ENCODE results near the gene AGAP6.
"Not testable (repeated sequence)": the region's sequence is repeated elsewhere in the genome, so short reads cannot be mapped to it uniquely, and the experiment has no call there.

The AGAP6 gene

DNA sequence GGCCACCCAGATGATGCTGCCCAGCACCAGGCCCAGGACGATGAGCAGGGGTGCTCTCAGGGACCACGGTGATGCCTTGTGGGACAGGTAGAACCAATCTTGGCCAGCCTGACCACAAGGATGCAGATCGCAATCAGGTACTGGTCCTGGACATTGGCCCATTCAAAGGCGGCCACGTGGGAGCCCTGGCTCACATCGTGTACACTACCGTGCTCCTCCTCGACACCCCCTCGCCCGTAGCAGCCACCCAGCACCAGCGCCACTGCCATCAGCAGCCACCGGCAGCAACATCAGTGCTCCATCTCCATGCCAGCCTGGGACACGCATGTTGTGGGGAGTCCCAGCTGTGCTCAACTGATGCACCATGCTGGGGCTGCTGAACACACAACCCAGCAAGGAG lies 39.0 kb downstream of the AGAP6 start:
- no peak for DNase-seq

DNA sequence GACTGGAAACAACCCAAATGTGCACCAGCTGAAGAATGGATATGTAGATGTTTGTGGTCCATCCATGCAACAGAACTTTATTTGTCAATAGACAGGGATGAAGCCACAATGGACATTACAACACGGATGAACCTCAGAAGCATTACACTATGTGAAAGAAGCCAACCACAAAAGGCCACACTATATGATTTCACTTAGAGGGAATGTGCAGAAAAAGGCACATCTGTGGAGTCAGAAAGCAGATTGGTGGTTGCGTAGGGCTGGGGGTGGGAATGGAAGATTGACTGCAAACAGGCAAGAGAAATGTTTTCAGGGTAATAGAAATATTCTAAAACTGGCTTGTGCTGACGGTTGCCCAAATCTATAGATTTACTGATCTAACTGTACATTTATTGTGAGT lies 45.3 kb downstream of the AGAP6 start:
- DNase-seq: no peak

DNA sequence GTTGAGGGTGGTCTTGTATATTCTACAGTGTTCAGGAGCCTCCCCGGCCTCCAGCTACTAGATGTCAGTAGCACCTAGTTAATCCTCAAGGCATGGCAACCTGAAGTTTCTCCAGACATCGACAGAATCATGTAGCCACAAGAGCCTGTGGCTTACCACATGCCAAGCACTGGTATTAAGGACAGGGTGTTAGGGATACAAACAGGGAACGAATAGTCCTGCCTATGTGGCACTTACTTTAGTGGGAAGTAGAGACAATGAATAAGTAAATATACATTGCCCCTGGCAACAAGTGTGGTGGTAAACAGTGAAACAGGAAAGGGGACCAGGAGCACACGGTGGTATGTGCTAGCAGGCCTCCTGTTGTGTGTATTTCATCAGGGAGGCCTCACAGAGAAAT lies 47.1 kb downstream of the AGAP6 start:
- DNase-seq: not testable (repeated sequence)

DNA sequence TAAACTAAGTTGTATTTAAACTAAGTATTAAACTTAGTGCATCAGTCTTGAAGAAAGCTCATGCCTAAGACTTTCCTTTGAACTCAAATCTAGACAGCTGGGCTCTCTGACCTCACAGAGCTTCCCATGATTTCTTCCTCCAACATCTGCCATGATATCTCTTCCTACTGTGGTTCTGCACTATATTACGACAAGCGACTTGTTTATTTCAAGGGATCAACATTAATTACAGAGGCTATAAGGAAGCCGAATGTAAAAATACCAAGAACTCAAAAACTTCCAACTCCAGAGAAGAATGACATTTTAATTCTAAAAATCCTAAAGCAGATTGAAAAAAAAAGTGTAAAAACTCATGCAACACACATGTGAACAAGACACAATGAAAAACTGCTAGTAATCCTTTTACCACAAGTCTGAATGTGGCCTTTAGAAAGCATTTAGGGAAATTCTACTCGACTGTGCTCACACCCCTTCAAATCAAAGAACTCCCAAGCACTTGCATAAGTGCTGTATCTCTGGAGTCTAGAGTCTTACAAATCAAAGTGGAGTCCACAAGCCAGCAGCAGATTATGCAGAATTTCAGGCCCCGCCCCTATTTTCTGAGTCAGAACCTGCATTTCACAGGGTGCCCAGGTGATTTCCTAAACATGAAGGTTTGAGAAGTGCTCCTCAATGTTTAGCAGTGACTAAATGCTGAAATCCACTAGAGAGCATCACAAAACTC lies 56.9 kb downstream of the AGAP6 start:
- DNase-seq: no peak

DNA sequence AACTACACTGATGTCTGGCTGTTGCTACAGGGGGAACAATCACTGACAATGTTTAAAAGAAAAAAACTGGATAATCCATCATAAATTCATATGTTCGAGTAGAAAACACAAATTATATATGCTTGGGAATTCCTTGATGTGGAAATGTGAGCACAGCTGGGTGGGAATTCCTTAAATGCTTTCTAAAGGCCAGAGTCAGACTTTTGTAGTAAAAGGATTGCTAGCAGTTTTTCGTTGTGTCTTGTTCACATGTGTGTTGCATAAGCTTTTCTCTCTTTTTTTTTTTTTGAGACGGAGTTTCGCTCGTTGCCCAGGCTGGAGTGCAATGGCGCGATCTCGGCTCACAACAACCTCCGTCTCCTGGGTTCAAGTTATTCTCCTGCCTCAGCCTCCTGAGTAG lies 58.3 kb downstream of the AGAP6 start:
- not testable (repeated sequence) for DNase-seq

DNA sequence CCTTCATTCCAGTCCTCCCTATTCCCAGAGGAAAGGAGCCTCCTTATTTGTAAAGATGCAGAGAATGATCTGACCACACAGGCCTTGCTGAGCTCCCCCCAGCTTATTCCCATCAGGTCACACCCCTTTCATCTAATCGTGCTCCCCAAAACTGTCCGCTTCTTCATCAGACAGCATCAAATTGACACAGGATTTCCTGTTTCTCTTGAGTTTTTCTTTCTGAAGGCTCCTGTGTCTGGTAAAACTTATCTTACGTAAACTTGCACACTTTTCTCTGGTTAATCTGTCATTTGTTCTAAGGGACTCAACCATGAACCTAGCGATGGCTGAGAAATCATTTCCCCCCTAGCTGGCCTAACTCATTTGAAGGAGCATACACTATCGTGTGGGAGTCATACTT lies 59.4 kb downstream of the AGAP6 start:
- DNase-seq: not testable (repeated sequence)

DNA sequence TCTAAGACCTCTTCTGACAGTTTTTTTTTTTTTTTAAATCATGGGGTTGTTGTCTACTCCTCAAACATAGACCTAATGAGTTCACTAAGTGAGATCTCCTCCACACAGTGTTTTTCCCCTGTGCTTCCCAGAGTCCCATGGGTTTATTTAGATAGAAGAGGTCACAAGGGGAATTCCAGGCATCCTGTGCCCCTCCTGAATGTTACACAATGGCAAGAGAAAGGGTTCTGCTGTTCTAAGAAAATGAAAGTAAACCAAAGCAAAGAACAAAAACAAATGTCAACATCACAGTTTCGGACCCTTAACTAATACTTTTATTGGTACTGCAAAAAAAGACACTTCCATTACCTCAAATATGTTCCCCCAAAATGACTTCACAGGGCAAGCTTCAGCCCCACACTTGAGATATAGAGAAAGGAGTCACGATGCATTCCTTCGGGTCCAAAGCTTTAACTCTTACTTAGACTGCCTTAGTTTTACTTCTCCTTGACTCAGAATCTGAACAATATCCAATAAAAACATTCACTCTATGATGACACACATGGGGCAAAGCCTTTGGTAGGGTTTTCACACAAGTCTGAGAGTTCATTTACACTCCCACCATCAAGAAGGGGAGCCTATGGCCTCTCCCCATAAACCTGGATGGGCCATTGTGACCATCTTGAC lies 63.9 kb downstream of the AGAP6 start:
- DNase-seq: not testable (repeated sequence)

DNA sequence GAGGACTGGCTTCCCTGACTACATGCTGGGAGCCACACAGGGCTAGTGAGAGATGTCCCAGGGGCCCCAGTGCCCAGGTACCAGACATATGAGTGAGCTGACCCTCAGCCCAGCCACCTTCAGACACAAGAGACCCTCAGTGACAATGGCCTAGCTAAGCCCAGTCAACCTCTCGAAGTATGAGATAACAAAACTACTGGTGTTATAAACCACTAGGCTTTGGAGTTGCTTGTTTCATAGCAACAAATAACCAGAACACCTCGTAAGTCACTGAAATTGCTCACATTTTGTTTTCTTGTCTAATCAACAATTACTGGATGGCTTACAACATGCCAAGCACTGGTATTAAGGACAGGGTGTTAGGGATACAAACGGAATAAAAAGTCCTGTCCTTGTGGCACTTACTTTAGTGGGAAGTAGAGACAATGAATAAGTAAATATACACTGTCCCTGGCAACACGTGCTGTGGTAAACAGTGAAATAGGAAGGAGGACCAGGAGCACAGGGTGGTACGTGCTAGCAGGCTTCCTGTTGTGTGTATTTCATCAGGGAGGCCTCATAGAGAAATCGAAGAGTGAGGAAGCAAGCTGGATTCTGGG lies 64.7 kb downstream of the AGAP6 start:
- DNase-seq: not testable (repeated sequence)

DNA sequence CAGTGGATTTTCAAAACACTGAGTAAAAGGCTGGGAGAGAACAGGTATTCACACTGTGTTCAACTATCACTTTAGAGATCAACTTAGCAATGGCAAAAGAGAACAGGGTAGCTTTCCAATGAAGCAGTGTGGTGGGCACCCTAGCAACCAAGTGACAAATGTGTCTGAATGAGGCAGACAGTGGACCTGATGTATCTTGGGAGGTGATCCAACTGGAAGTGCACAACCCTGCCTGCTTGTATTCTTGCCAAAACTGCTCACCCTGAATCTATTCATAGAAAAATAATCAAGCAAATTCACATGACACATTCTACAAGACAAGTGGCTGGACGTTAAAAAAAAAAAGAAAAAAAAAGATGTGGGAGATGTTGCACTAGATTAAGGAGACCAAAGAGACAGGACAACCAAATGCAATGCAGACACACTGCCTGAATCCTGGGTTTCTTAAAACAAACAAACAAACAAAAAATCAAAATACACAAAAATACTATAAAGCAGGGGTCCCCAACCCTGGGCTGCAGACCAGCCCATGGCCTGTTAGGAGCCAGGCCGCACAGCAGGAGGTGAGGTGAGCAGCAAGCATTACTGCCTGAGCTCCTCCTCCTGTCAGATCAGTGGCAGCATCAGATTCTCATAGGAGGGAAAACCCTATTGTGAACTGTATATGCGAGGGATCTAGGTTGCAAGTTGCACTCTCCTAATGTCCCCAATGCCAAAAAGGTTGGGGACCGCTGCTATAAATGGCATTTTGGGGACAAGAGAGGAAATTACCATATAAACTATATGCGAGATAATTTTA lies 67.5 kb downstream of the AGAP6 start:
- not testable (repeated sequence) for DNase-seq

DNA sequence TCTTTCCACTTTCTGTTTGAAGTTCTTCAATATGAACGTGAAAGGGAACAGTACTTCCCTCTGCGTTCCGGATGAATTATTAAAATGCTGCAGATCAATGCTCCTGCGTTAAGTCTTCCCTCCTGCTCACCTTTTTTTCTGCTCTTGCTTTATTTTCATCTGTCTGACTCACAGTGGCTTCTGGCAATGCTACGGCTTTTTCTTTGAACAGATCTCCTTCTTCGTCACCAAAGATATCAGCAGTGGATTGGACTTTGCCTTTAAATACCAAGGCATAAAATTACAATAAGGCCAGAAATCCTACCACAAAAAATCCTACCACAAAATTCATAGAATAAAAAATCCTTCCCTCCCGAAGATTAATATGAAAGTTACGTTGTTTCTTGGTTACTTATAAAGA lies 68.4 kb downstream of the AGAP6 start:
- DNase-seq: not testable (repeated sequence)

DNA sequence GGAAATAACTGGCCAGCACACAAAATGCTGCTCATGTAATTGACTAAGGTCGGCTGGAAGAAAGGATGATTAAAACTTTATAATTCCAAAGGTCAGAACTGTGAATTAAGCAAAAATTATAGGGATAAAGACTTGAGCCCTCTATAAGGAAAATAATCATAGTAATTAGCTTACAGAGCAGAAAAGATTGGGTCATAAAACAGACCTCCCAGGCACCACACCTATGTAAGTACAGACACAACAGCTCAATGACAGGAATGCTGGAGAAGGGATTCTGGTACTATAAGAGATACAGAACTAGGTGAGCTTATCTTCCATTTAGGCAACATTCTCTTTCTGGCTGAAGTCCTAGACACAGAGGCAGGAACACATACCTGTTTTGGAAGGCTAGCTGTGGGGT lies 70.5 kb downstream of the AGAP6 start:
- not testable (repeated sequence) for DNase-seq

DNA sequence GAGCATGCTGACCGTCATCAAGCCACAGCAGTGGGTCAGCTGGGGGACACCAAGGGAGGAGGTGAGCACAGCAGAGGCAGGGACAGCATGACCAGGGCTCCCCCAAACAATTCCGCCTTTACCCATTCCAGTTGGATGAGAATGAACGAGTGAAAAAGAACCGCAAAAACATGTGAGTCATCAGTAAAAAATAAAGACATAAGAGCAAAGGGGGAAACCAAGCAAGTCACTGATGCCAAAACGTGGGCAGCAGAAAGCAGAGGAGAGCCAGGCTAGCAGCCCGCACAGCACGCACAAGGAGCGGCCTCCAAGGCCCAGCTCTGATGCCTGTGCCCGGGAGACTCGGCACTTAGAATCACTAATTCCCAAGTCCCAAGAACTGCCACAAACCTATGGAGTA lies 71.7 kb downstream of the AGAP6 start:
- not testable (repeated sequence) for DNase-seq
